HEK293 (cell line): ENCODE results near the gene CTAGE1.

ENCODE experiments used
- SCRT2 ChIP-seq: fragments of 450-650 bp; formaldehyde crosslinking; IDR thresholded peaks from 2 replicates; pipeline ENCODE4 v1.5.1; 2016; ENCODE audit warnings: missing biosample characterization, missing genetic modification characterization
- ZBTB26 ChIP-seq: fragments of 450-650 bp; formaldehyde crosslinking; optimal IDR thresholded peaks from 2 replicates; pipeline ENCODE3; 2016; ENCODE audit warnings: missing biosample characterization, mild to moderate bottlenecking, missing genetic modification characterization
- ZNF174 ChIP-seq: fragments of 450-650 bp; formaldehyde crosslinking; IDR thresholded peaks from 2 replicates; pipeline ENCODE4 v1.5.0; 2017; ENCODE audit warnings: missing biosample characterization, mild to moderate bottlenecking, missing genetic modification characterization
- ZNF449 ChIP-seq: fragments of 450-650 bp; formaldehyde crosslinking; IDR thresholded peaks from 2 replicates; pipeline ENCODE4 v1.5.1; 2017; ENCODE audit warnings: missing biosample characterization, mild to moderate bottlenecking, missing genetic modification characterization, moderate library complexity
- TF ChIP-seq, protein P1 (sequence below): fragments of 450-650 bp; formaldehyde crosslinking; IDR thresholded peaks from 2 replicates; pipeline ENCODE4 v1.5.1; 2016; ENCODE audit warnings: missing biosample characterization, missing genetic modification characterization
- TF ChIP-seq, protein P2 (sequence below): fragments of 450-650 bp; formaldehyde crosslinking; IDR thresholded peaks from 2 replicates; pipeline ENCODE4 v1.5.1; 2016; ENCODE audit warnings: missing biosample characterization, missing genetic modification characterization

GRCh38 chr18:22424565-22424963, 6.8 kb upstream of the CTAGE1 start:
- TF ChIP-seq, protein P1, sequence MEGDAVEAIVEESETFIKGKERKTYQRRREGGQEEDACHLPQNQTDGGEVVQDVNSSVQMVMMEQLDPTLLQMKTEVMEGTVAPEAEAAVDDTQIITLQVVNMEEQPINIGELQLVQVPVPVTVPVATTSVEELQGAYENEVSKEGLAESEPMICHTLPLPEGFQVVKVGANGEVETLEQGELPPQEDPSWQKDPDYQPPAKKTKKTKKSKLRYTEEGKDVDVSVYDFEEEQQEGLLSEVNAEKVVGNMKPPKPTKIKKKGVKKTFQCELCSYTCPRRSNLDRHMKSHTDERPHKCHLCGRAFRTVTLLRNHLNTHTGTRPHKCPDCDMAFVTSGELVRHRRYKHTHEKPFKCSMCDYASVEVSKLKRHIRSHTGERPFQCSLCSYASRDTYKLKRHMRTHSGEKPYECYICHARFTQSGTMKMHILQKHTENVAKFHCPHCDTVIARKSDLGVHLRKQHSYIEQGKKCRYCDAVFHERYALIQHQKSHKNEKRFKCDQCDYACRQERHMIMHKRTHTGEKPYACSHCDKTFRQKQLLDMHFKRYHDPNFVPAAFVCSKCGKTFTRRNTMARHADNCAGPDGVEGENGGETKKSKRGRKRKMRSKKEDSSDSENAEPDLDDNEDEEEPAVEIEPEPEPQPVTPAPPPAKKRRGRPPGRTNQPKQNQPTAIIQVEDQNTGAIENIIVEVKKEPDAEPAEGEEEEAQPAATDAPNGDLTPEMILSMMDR (tag by site-specific recombination): no peak
- TF ChIP-seq, protein P2, sequence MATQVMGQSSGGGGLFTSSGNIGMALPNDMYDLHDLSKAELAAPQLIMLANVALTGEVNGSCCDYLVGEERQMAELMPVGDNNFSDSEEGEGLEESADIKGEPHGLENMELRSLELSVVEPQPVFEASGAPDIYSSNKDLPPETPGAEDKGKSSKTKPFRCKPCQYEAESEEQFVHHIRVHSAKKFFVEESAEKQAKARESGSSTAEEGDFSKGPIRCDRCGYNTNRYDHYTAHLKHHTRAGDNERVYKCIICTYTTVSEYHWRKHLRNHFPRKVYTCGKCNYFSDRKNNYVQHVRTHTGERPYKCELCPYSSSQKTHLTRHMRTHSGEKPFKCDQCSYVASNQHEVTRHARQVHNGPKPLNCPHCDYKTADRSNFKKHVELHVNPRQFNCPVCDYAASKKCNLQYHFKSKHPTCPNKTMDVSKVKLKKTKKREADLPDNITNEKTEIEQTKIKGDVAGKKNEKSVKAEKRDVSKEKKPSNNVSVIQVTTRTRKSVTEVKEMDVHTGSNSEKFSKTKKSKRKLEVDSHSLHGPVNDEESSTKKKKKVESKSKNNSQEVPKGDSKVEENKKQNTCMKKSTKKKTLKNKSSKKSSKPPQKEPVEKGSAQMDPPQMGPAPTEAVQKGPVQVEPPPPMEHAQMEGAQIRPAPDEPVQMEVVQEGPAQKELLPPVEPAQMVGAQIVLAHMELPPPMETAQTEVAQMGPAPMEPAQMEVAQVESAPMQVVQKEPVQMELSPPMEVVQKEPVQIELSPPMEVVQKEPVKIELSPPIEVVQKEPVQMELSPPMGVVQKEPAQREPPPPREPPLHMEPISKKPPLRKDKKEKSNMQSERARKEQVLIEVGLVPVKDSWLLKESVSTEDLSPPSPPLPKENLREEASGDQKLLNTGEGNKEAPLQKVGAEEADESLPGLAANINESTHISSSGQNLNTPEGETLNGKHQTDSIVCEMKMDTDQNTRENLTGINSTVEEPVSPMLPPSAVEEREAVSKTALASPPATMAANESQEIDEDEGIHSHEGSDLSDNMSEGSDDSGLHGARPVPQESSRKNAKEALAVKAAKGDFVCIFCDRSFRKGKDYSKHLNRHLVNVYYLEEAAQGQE (tag by site-specific recombination): no peak
- TF ChIP-seq ZBTB26: no peak
- TF ChIP-seq SCRT2 (tag by site-specific recombination): no peak
- TF ChIP-seq ZNF449: no peak
- TF ChIP-seq ZNF174 (tag by site-specific recombination): no peak
